ENCODE measurements around the gene TFB2M.

- TF ChIP-seq CTCF (IDR thresholded peaks at IDR 0.05; ENCODE audit: insufficient read depth, low read length, poor library complexity, severe bottlenecking): no peak
- no peak for TF ChIP-seq EZH2phosphoT487 (conservative IDR thresholded peaks at IDR 0.05; ENCODE audit: low read length)
Measured at GRCh38 chr1:246572785-246573184, 6.7 kb upstream of the TFB2M start.

Data from SU-DHL-6 (cell line).